Large intestine (tissue), 3 donors: Measurements from ENCODE around the gene MED12L. TPM values are rescaled to one million over a fixed set of nuclear protein-coding genes. Genes with fewer than 3 reads are reported as not detected.

Experiments
- DNase-seq, 2 donors: peaks; one replicate each; pipeline versions ENCODE4 v3.0.0 to v3.0.0-alpha.2; 2013
- H3K27ac ChIP-seq: one replicate; pipeline ENCODE4 v1.5.1; 2013; ENCODE audit warnings: low read length
- H3K27me3 ChIP-seq: 2 replicates; pipeline ENCODE4 v1.6.1; 2013; ENCODE audit warnings: low read length; ENCODE audit not compliant: control insufficient read depth, insufficient read depth
- H3K36me3 ChIP-seq: 2 replicates; pipeline ENCODE4 v1.6.1; 2013; ENCODE audit warnings: low read length; ENCODE audit not compliant: control insufficient read depth, insufficient read depth
- H3K4me1 ChIP-seq: one replicate; pipeline ENCODE4 v1.6.1; 2013; ENCODE audit warnings: low read length; ENCODE audit not compliant: control insufficient read depth, insufficient read depth
- H3K4me3 ChIP-seq: one replicate; pipeline ENCODE4 v1.5.1; 2013; ENCODE audit warnings: low read length
- H3K9me3 ChIP-seq: one replicate; pipeline ENCODE4 v1.6.1; 2013; ENCODE audit warnings: mild to moderate bottlenecking, low read depth, low read length, moderate library complexity; ENCODE audit not compliant: control insufficient read depth
- WGBS: methylation state at CpG from one replicate; pipeline ENCODE4 v1.1.5; 2013; ENCODE audit warnings: low lambda C conversion rate; ENCODE audit not compliant: insufficient coverage; 5-methylcytosine and 5-hydroxymethylcytosine counted together
- polyA plus RNA-seq: library from polyadenylated mRNA; unstranded; fragments of 120-200 nt; gene quantifications from one replicate; pipeline ENCODE4 v1.2.1, GENCODE V29; 2013

The MED12L gene
- polyA plus RNA-seq, 1 donor: 5.4 TPM

DNA sequence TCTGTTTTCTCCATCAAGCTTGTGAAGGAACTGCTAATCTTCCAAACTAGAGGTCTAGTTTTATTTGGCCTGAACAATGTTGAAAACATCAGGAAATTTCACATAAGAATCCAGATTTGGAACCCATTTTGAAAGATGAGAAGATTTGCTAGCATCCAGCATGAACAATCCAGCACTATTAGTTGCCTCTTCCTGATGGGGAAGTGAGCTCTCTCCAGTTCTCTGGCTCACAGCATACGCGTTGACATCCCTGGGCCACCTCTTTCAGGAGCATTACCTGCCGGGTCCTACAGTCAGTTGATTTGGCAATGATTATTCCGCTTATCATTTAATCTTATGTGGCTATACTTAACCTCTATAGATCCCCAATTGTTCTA lies 220.3 kb downstream of the MED12L start:
- no peaks in the 10 kb centered on the region for H3K4me1 ChIP-seq
- WGBS: no CpG with 5 or more reads among the region's 4 CpGs
- H3K27me3 ChIP-seq: no peaks in the 10 kb centered on the region
- no peaks in the 10 kb centered on the region for H3K9me3 ChIP-seq
- no peak for DNase-seq
- no peak overlapping the region for H3K4me3 ChIP-seq
- H3K36me3 ChIP-seq: no peaks in the 10 kb centered on the region
- no peak overlapping the region for H3K27ac ChIP-seq

DNA sequence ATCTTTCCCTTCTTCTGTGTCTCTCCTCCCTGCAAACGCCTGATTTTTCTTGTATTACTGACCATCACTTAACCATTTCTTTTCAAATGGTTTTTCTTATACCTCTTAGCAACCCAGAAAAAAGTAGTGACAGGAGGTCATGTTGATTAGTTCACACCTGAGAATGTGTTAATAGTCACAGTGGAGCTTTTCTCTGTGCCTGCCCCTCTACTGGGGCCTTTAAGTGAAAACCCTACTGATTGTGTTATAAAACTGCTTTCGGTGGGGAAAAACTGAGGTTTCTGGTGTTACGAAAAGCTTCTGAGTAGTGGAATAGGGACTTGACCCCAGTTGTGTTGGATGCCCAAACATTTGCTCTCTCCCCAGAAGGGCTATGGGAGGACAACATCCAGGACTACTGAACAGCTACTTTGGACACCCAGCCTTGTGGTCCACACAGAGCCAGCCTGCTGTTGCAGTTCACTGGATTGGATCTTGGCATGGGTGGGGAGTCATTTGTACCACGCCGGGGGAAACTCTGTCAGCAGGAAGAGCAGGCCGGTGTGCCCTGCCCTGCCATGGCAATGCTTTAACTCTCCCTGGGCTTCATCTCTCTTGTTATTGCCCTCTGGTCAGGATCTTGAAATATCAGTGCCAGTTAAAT lies 220.8 kb downstream of the MED12L start:
- WGBS: 60% methylated on average over 1 of the region's 6 CpGs
- no peaks in the 10 kb centered on the region for H3K4me1 ChIP-seq
- H3K36me3 ChIP-seq: no peaks in the 10 kb centered on the region
- no peaks in the 10 kb centered on the region for H3K27me3 ChIP-seq
- no peak for DNase-seq
- no peak overlapping the region for H3K27ac ChIP-seq
- no peaks in the 10 kb centered on the region for H3K9me3 ChIP-seq
- no peak overlapping the region for H3K4me3 ChIP-seq

DNA sequence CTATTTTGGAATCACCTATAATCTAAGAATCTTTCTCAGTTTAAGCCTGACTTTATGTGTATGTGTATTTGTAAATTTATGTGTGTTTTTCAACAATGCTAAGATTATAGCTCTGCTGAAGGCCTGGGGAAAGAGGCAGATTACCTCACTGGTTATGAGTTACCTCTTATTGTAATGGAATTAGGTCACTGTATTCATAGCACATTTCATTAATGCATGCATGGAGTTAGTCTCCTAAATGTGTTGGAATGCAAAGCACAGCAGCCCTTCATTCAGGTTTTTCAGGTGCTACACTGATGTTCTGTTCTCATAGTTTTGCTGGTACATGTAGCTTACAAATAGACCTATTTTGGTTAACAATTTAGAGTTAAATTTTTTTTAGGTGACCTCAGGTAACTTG lies 221.7 kb downstream of the MED12L start:
- no peaks in the 10 kb centered on the region for H3K9me3 ChIP-seq
- H3K36me3 ChIP-seq: no peaks in the 10 kb centered on the region
- no peak overlapping the region for H3K4me3 ChIP-seq
- H3K4me1 ChIP-seq: no peaks in the 10 kb centered on the region
- no peak for DNase-seq
- H3K27me3 ChIP-seq: no peaks in the 10 kb centered on the region
- H3K27ac ChIP-seq: no peak overlapping the region

DNA sequence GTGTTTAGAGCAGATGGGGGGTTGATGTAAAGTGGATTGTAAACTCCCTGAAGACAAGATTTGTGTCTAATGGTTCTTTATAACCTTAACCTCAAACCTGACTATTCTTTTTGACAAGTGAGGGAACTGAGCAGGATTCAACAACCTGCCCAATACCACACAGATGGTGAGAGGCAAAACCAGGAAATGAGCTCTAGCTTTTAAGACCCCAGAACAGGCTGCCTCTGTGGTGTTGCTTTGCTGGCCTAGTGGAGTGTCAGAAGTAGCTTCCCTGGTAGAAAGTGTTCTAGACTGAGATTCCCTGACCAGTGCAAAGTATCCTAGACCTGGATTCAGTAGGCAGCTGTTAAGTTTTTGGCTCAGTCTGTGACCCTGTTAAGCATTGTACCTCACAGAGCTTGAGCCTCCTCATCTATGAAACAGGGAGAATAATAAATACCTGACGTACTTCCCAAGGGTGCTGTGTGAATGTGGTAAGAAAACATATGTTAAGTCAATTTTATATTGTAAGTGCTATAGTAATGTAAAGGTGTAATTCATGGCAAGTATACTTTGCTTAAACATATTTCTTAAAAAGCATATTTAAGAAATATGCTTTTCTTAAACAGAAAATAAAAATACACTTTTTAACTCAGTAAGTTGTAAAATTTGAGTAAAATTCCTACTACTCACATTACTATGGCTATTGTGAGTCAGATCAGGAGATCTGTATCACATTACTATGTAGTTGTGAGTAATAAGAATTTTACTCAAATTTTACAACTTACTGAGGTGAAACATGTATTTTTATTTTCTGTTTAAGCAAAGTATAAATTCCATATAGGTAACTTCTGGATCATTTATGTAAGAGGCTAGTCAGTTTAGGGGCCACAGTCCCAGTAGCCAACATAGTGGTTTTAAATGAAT lies 222.4 kb downstream of the MED12L start:
- Histone ChIP-seq H3K4me3 (no peak overlapping the region), H3K27me3 (no peaks in the 10 kb centered on the region), H3K9me3 (no peaks in the 10 kb centered on the region), H3K27ac (no peak overlapping the region), H3K4me1 (no peaks in the 10 kb centered on the region), H3K36me3 (no peaks in the 10 kb centered on the region)
- WGBS: 100% methylated on average over 1 of the region's 1 CpG
- DNase-seq: no peak

DNA sequence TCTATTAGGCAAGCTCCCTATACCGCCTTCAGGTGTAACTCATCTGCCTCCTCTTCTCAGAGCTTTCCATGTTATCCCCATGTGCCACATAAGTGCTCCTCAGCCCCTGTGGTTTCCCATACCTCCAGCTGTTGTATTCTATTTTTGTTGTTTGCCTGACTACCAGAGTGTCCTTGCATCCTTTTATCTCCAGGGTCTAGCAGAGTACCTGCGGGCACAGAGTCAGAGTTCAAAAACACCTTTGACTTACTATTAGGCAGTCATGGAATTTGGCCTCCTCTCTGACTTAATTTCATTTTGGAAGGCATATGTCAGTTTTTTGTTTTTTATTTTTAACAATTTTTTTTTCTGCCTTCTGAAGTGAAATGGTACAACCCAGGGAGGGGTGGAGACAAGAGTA lies 224.1 kb downstream of the MED12L start:
- no peak for DNase-seq
- no peaks in the 10 kb centered on the region for H3K27me3 ChIP-seq
- H3K36me3 ChIP-seq: no peaks in the 10 kb centered on the region
- H3K4me3 ChIP-seq: no peak overlapping the region
- WGBS: no CpG with 5 or more reads among the region's 2 CpGs
- H3K27ac ChIP-seq: no peak overlapping the region
- no peaks in the 10 kb centered on the region for H3K4me1 ChIP-seq
- H3K9me3 ChIP-seq: no peaks in the 10 kb centered on the region

DNA sequence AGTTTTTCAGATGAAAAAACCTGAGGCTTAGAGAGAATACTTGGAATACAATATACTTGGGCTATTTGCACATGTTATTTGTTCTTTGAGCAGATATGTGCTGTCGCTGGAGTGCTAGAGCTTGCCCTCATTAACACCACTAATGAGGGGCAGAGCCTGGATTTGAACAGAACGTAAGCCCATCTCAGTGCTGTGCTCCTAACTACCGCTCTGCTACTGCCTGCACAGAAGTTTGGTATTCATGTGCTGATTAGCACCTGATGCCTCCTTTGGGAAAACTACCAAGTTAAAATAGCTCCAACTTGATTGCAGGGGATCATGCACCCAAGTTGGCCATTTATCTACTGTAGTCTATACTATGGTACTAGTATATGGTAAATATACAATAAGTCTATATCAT lies 227.5 kb downstream of the MED12L start:
- no CpG with 5 or more reads among the region's 3 CpGs for WGBS
- no peaks in the 10 kb centered on the region for H3K27me3 ChIP-seq

DNA sequence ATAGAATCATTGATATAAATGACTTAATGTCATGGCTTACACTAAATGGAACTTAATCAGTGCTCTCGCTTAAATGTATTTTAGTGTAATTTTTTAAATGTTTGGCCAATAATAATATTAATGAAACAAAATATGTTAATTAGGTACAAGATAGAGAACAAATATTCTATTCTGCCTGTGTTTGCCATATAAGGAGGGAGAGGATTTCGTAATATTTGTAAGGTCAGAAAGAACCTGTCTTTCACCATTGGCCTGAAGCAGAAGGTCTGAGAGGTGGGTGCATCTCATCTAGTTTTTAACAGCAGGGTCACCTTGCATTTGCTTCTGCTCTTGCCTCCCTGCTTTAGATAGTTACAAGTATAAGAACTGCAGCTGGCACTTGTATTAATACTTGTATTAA lies 228.7 kb downstream of the MED12L start:
- DNase-seq: no peak
- H3K27me3 ChIP-seq: no peaks in the 10 kb centered on the region
- no peak overlapping the region for H3K4me3 ChIP-seq
- WGBS: 100% methylated on average over 1 of the region's 2 CpGs
- H3K9me3 ChIP-seq: no peaks in the 10 kb centered on the region
- H3K36me3 ChIP-seq: no peaks in the 10 kb centered on the region
- H3K27ac ChIP-seq: no peak overlapping the region
- H3K4me1 ChIP-seq: no peaks in the 10 kb centered on the region

More for the DNA sequence above, 227.5 kb downstream of the MED12L start:
- no peaks in the 10 kb centered on the region for H3K4me1 ChIP-seq
- H3K4me3 ChIP-seq: no peak overlapping the region
- no peak for DNase-seq
- H3K9me3 ChIP-seq: no peaks in the 10 kb centered on the region
- H3K27ac ChIP-seq: no peak overlapping the region
- H3K36me3 ChIP-seq: no peaks in the 10 kb centered on the region

DNA sequence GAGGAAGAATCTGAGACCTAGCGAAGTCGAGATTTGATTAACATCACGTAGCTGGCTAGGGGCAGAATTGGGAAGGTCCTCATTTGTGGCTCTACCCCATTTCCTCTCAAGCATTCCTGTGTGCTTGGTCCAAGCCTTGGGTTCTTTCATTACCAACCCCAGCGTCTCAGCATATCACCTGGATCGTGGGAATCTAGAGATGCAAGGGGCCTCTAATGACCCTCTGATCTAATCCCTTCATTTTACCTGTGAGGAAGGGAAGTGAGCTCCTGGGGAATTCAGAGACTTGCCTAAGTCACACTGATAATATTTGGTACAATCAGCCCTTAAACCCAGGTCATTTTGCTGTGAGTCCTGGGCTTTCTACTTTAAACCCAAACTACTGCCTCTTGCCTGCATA lies 229.1 kb downstream of the MED12L start:
- H3K27ac ChIP-seq: no peak overlapping the region
- WGBS: no CpG with 5 or more reads among the region's 5 CpGs
- H3K36me3 ChIP-seq: no peaks in the 10 kb centered on the region
- no peak for DNase-seq
- H3K27me3 ChIP-seq: no peaks in the 10 kb centered on the region
- H3K9me3 ChIP-seq: no peaks in the 10 kb centered on the region
- no peak overlapping the region for H3K4me3 ChIP-seq
- H3K4me1 ChIP-seq: no peaks in the 10 kb centered on the region

DNA sequence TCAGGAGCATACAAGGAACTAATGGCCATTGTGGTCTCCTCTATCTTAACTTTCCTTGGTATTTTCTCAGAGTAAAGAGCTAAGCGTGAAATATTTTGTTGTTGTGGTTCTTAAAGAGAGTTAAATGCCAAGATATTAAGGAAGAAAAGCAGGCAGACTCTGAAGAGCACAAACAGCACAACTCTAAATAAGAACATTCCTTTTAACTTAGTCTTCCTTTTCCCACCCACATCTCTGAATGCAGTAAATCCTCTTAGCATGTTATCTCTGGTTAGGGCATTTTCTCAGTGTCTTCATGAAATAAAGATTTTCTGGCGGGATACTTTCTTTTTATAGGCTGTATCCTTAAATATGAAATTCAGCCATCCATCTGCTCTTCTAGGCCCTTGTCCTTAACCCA lies 229.7 kb downstream of the MED12L start:
- no peaks in the 10 kb centered on the region for H3K9me3 ChIP-seq
- H3K36me3 ChIP-seq: no peaks in the 10 kb centered on the region
- H3K4me1 ChIP-seq: no peaks in the 10 kb centered on the region
- no CpG with 5 or more reads among the region's 2 CpGs for WGBS
- DNase-seq: no peak
- H3K27ac ChIP-seq: no peak overlapping the region
- no peak overlapping the region for H3K4me3 ChIP-seq
- no peaks in the 10 kb centered on the region for H3K27me3 ChIP-seq

DNA sequence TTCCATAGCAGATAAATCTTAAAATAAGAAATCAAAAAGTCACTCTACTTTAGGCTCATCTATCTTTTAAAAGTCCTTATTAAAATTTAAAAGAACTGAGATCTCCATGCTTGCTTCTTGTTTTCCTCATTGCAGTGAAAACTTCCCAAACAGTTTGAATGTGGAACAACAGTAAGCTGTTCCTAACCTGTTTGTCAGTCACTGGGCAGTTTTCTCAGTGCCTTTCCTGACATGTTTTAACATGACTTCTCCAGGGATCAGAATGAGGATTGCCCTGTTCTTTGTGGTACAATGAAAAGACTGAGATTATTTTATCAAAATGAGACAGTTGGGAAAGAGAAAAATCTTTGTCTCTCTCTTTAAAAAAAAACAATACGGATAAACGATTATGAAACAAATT lies 230.4 kb downstream of the MED12L start:
- no peak for DNase-seq
- no peaks in the 10 kb centered on the region for H3K4me1 ChIP-seq
- H3K9me3 ChIP-seq: no peaks in the 10 kb centered on the region
- 100% methylated on average over 1 of the region's 2 CpGs for WGBS
- H3K27ac ChIP-seq: no peak overlapping the region
- no peaks in the 10 kb centered on the region for H3K27me3 ChIP-seq
- H3K36me3 ChIP-seq: no peaks in the 10 kb centered on the region
- H3K4me3 ChIP-seq: no peak overlapping the region
